Body of pancreas (tissue), 4 donors: ENCODE results near the gene FYB1. TPM values are rescaled to one million over a fixed set of nuclear protein-coding genes. Genes with fewer than 3 reads are reported as not detected.

Experiments used
- ATAC-seq: fragments of 150-250 bp; one replicate; pipeline ENCODE4 v1.9.1; 2016
- DNase-seq, 4 donors: peaks; one replicate each; pipeline ENCODE4 v3.0.0-alpha.2; 2019
- H3K27ac ChIP-seq, 4 donors: fragments of 200-600 bp; sonication (generic); 1 replicate in 3 of 4; 2 replicates in 1 of 4; pipeline versions ENCODE4 v1.5.1 to v1.6.1; 2016 to 2019; ENCODE audit warnings: mild to moderate bottlenecking in 1 of 4, mixed read lengths in 1 of 4, moderate library complexity in 1 of 4
- H3K27me3 ChIP-seq, 2 donors: fragments of 200-600 bp; sonication (generic); one replicate each; pipeline ENCODE4 v1.6.0; 2016; ENCODE audit warnings: mild to moderate bottlenecking in 1 of 2
- H3K36me3 ChIP-seq, 2 donors: fragments of 200-600 bp; sonication (generic); replicated peaks in 1 of 2; 2 replicates each; pipeline ENCODE4 v1.5.1; 2016; ENCODE audit warnings: low read depth in 2 of 2; ENCODE audit not compliant: insufficient read depth in 1 of 2
- H3K4me1 ChIP-seq: fragments of 200-600 bp; sonication (generic); one replicate; pipeline ENCODE4 v1.6.0; 2016
- H3K4me3 ChIP-seq, 2 donors: fragments of 200-600 bp; sonication (generic); 1 replicate in 1 of 2; 2 replicates in 1 of 2; pipeline ENCODE4 v1.5.1; 2016 to 2019
- H3K9me3 ChIP-seq, 3 donors: fragments of 200-600 bp; sonication (generic); 1 replicate in 2 of 3; 2 replicates in 1 of 3; pipeline ENCODE4 v1.5.1; 2016
- CTCF ChIP-seq, 7 experiments: fragments of 450-650 bp in 4 of 7; fragments of 200-600 bp in 3 of 7; sonication (generic) in 3 of 7; IDR thresholded peaks; one replicate each; pipeline ENCODE4 v1.5.1; 2016 to 2019; ENCODE audit warnings: antibody characterized with exemption in 7 of 7
- POLR2A ChIP-seq, 3 donors: fragments of 450-650 bp; IDR thresholded peaks; one replicate each; pipeline ENCODE4 v1.6.1; 2016; ENCODE audit warnings: antibody characterized with exemption in 3 of 3, mild to moderate bottlenecking in 2 of 3
- WGBS, 2 donors: methylation state at CpG; one replicate each; pipeline ENCODE4 v1.1.5; 2017; 5-methylcytosine and 5-hydroxymethylcytosine counted together
- intact Hi-C: fragments of 100-400 bp; cut with DNase I; formaldehyde crosslinking; loops from one replicate; pipeline ENCODE4 v1.15.1; 2023
- total RNA-seq, 2 donors: library from RNA; depleted of rRNA; stranded (reverse); fragments of >200 nt; gene quantifications; one replicate each; pipeline ENCODE4 v1.1.0, GENCODE V29; 2016

FYB1 gene, protein sequence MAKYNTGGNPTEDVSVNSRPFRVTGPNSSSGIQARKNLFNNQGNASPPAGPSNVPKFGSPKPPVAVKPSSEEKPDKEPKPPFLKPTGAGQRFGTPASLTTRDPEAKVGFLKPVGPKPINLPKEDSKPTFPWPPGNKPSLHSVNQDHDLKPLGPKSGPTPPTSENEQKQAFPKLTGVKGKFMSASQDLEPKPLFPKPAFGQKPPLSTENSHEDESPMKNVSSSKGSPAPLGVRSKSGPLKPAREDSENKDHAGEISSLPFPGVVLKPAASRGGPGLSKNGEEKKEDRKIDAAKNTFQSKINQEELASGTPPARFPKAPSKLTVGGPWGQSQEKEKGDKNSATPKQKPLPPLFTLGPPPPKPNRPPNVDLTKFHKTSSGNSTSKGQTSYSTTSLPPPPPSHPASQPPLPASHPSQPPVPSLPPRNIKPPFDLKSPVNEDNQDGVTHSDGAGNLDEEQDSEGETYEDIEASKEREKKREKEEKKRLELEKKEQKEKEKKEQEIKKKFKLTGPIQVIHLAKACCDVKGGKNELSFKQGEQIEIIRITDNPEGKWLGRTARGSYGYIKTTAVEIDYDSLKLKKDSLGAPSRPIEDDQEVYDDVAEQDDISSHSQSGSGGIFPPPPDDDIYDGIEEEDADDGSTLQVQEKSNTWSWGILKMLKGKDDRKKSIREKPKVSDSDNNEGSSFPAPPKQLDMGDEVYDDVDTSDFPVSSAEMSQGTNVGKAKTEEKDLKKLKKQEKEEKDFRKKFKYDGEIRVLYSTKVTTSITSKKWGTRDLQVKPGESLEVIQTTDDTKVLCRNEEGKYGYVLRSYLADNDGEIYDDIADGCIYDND
- 1 to 10 TPM; 2.9 to 3.0 TPM for total RNA-seq

- Histone ChIP-seq H3K4me1 (no peaks in the 10 kb centered on the region), H3K9me3 (no peaks in the 10 kb centered on the region), H3K4me3 (no peak within 1 kb of the TSS), H3K36me3 (no peaks in the 10 kb centered on the region), H3K27ac (peak within 1 kb of the TSS in 2 of 4 donors; percentile 2 to 38), H3K27me3 (no peaks in the 10 kb centered on the region)
- TF ChIP-seq CTCF (IDR thresholded peaks at IDR 0.05) (no peak), POLR2A (IDR thresholded peaks at IDR 0.05) (peak in 1 of 3 donors; percentile 40)
- DNase-seq (peak in 1 of 4 donors; percentile 53), ATAC-seq (peak; percentile 22)
- intact Hi-C loops: no loop called here
- 46 to 87% methylated on average over 4 of the region's 4 CpGs for WGBS, 2 donors
These were observed at the start of gene FYB1 for GRCh38 chr5:39219437-39219836. TSS of gene FYB1 (minus strand) at chr5:39219563. CDS start at chr5:39202960, 16,603 bp downstream.

DNA sequence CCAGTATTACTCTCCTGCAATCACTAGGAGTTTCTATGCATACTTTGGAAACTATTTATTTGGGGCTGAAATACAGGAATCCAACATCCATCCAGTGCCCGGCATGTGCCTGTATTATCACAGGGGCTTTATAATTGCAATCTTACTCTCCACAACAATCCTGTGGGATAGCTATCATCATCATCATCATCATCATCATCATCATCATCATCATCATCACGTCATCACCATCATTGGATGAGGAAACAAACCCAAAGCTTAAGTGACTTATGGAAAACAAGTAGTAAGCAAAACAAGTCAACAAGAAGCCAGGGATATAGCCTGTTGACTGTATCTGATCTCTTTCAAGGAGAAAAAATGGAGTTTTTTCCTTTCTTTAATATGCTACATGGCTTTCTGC lies 47.8 kb upstream of the FYB1 start:
- 61 to 72% methylated on average over 2 of the region's 2 CpGs for WGBS, 2 donors
- DNase-seq (no peak), ATAC-seq (no peak)
- intact Hi-C loops: no loop called here
- no peaks in the 10 kb centered on the region for H3K27me3 ChIP-seq
- H3K4me1 ChIP-seq: no peaks in the 10 kb centered on the region
- no peak for TF ChIP-seq POLR2A (IDR thresholded peaks at IDR 0.05)
- no peak for TF ChIP-seq CTCF (IDR thresholded peaks at IDR 0.05)
- H3K9me3 ChIP-seq: no peaks in the 10 kb centered on the region
- H3K36me3 ChIP-seq: no peaks in the 10 kb centered on the region
- no peak overlapping the region for H3K27ac ChIP-seq
- H3K4me3 ChIP-seq: no peak overlapping the region

DNA sequence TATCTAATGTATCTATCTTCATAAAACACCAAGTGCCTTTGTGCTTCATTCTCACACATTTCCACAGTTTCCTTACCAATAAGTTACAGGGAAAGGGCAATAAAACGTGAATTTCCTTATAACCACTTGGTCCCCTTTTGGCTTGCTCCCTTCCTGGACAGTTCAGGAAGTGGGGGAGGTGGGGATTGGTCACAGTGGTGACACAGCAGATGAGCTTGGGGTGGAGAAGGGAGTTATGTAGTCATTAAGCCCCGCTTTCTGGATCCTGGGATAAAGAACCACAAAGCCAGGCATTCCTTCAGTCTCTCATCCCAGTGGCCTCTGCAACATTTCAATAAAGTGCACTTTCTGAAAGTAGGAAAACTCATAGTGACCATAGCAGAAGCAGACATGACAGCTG lies 47.1 kb upstream of the FYB1 start:
- Histone ChIP-seq H3K27ac (no peak overlapping the region), H3K9me3 (no peaks in the 10 kb centered on the region), H3K4me1 (no peaks in the 10 kb centered on the region), H3K36me3 (no peaks in the 10 kb centered on the region), H3K4me3 (no peak overlapping the region), H3K27me3 (no peaks in the 10 kb centered on the region)
- no peak for TF ChIP-seq POLR2A (IDR thresholded peaks at IDR 0.05)
- no peak for TF ChIP-seq CTCF (IDR thresholded peaks at IDR 0.05)
- ATAC-seq (no peak), DNase-seq (no peak)
- 0% methylated on average over 2 of the region's 2 CpGs for WGBS, 2 donors
- intact Hi-C loops: no loop called here

DNA sequence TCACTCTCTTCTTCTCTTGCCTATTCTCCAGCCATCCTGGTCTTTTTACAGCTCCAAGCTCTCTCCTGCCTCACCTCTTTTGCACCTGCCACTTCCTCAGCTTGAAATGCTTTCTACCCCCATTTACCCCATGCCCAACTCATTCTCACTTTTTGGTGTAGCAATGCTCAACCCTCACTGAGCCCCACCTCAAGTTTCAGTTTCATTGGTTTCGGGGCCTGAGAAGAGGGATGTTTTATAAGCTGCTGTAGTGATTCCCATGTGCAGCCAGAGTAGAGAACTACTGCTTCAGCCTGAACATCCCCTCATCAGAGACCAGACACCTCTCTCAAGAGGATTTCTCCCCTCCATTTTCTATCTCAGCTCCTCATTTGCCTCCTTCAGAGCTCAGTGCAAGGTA lies 45.2 kb upstream of the FYB1 start:
- ATAC-seq: no peak
- DNase-seq: no peak
- H3K27me3 ChIP-seq: no peaks in the 10 kb centered on the region
- H3K9me3 ChIP-seq: no peaks in the 10 kb centered on the region
- no peak overlapping the region for H3K4me3 ChIP-seq
- WGBS, 2 donors: 56 to 86% methylated on average over 1 of the region's 1 CpG
- no peaks in the 10 kb centered on the region for H3K36me3 ChIP-seq
- intact Hi-C loops: no loop called here
- no peaks in the 10 kb centered on the region for H3K4me1 ChIP-seq
- H3K27ac ChIP-seq: no peak overlapping the region
- TF ChIP-seq POLR2A (IDR thresholded peaks at IDR 0.05) (no peak), CTCF (IDR thresholded peaks at IDR 0.05) (no peak)
